GM12878 (cell line): Measurements from ENCODE around the gene UBE2QL1.

Experiments used
- ESRRA ChIP-seq: IDR thresholded peaks from 2 replicates; pipeline ENCODE4 v1.6.1; 2012; ENCODE audit warnings: mild to moderate bottlenecking, low read length, improper control_type of control experiment
- NR2C2 ChIP-seq: IDR thresholded peaks from 2 replicates; pipeline ENCODE4 v1.6.1; 2011; ENCODE audit warnings: borderline replicate concordance, low read depth; ENCODE audit not compliant: control insufficient read depth, insufficient read length
- POLR2A ChIP-seq: IDR thresholded peaks from 2 replicates; pipeline ENCODE4 v1.6.1; 2011; ENCODE audit warnings: low read depth, mild to moderate bottlenecking, low read length
- POLR2AphosphoS5 ChIP-seq: IDR thresholded peaks from 2 replicates; pipeline ENCODE4 v1.6.1; 2011; ENCODE audit warnings: mild to moderate bottlenecking, low read length, inconsistent platforms
- TF ChIP-seq, protein P1 (sequence below): fragments of 450-650 bp; IDR thresholded peaks from 2 replicates; pipeline ENCODE4 v1.6.1; 2017; ENCODE audit warnings: borderline replicate concordance
- TF ChIP-seq, protein P2 (sequence below), 3 experiments: IDR thresholded peaks in 2 of 3; conservative IDR thresholded peaks in 1 of 3; 2 replicates each; pipeline ENCODE4 v1.5.1; 2011; ENCODE audit warnings: low read depth in 3 of 3, low read length in 3 of 3, mild to moderate bottlenecking in 3 of 3, control low read depth in 2 of 3, moderate library complexity in 2 of 3, inconsistent platforms in 1 of 3, mixed read lengths in 1 of 3; ENCODE audit not compliant: control insufficient read depth in 2 of 3, insufficient read depth in 1 of 3; ENCODE audit errors: extremely low read depth in 1 of 3
- TF ChIP-seq, protein P3 (sequence below): IDR thresholded peaks from 2 replicates; pipeline ENCODE4 v1.6.1; 2012; ENCODE audit warnings: low read length, inconsistent platforms
- TF ChIP-seq, protein P4 (sequence below): IDR thresholded peaks from 2 replicates; pipeline ENCODE4 v1.6.1; 2012; ENCODE audit warnings: mild to moderate bottlenecking, low read depth, low read length

GRCh38 chr5:6501701-6502100 lies 53.0 kb downstream of the UBE2QL1 start:
- TF ChIP-seq, protein P1, sequence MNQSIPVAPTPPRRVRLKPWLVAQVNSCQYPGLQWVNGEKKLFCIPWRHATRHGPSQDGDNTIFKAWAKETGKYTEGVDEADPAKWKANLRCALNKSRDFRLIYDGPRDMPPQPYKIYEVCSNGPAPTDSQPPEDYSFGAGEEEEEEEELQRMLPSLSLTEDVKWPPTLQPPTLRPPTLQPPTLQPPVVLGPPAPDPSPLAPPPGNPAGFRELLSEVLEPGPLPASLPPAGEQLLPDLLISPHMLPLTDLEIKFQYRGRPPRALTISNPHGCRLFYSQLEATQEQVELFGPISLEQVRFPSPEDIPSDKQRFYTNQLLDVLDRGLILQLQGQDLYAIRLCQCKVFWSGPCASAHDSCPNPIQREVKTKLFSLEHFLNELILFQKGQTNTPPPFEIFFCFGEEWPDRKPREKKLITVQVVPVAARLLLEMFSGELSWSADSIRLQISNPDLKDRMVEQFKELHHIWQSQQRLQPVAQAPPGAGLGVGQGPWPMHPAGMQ, result no peak
- TF ChIP-seq POLR2AphosphoS5 (no peak), POLR2A (no peak), ESRRA (no peak), NR2C2 (no peak)
- TF ChIP-seq, protein P2, sequence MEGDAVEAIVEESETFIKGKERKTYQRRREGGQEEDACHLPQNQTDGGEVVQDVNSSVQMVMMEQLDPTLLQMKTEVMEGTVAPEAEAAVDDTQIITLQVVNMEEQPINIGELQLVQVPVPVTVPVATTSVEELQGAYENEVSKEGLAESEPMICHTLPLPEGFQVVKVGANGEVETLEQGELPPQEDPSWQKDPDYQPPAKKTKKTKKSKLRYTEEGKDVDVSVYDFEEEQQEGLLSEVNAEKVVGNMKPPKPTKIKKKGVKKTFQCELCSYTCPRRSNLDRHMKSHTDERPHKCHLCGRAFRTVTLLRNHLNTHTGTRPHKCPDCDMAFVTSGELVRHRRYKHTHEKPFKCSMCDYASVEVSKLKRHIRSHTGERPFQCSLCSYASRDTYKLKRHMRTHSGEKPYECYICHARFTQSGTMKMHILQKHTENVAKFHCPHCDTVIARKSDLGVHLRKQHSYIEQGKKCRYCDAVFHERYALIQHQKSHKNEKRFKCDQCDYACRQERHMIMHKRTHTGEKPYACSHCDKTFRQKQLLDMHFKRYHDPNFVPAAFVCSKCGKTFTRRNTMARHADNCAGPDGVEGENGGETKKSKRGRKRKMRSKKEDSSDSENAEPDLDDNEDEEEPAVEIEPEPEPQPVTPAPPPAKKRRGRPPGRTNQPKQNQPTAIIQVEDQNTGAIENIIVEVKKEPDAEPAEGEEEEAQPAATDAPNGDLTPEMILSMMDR (IDR thresholded peaks at IDR 0.05 in 2 of 3, conservative IDR thresholded peaks at IDR 0.05 in 1 of 3; ENCODE audit: control insufficient read depth in 2 of 3, extremely low read depth in 1 of 3, insufficient read depth in 1 of 3, low read depth in 3 of 3, low read length in 3 of 3), result peak in 2 of 3 experiments; percentile 8 to 18; a peak in 2 of 6 replicates
- TF ChIP-seq, protein P3, sequence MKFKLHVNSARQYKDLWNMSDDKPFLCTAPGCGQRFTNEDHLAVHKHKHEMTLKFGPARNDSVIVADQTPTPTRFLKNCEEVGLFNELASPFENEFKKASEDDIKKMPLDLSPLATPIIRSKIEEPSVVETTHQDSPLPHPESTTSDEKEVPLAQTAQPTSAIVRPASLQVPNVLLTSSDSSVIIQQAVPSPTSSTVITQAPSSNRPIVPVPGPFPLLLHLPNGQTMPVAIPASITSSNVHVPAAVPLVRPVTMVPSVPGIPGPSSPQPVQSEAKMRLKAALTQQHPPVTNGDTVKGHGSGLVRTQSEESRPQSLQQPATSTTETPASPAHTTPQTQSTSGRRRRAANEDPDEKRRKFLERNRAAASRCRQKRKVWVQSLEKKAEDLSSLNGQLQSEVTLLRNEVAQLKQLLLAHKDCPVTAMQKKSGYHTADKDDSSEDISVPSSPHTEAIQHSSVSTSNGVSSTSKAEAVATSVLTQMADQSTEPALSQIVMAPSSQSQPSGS, result no peak
- TF ChIP-seq, protein P4, sequence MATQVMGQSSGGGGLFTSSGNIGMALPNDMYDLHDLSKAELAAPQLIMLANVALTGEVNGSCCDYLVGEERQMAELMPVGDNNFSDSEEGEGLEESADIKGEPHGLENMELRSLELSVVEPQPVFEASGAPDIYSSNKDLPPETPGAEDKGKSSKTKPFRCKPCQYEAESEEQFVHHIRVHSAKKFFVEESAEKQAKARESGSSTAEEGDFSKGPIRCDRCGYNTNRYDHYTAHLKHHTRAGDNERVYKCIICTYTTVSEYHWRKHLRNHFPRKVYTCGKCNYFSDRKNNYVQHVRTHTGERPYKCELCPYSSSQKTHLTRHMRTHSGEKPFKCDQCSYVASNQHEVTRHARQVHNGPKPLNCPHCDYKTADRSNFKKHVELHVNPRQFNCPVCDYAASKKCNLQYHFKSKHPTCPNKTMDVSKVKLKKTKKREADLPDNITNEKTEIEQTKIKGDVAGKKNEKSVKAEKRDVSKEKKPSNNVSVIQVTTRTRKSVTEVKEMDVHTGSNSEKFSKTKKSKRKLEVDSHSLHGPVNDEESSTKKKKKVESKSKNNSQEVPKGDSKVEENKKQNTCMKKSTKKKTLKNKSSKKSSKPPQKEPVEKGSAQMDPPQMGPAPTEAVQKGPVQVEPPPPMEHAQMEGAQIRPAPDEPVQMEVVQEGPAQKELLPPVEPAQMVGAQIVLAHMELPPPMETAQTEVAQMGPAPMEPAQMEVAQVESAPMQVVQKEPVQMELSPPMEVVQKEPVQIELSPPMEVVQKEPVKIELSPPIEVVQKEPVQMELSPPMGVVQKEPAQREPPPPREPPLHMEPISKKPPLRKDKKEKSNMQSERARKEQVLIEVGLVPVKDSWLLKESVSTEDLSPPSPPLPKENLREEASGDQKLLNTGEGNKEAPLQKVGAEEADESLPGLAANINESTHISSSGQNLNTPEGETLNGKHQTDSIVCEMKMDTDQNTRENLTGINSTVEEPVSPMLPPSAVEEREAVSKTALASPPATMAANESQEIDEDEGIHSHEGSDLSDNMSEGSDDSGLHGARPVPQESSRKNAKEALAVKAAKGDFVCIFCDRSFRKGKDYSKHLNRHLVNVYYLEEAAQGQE, result no peak
